ENCODE measurements around the gene WDR35.

The WDR35 gene

GRCh38 chr2:19868701-19869580 lies 121.0 kb downstream of the WDR35 start:
- DNase-seq, result peak; percentile 80

GRCh38 chr2:19868224-19868623 lies 121.7 kb downstream of the WDR35 start:
- DNase-seq, result no peak

GRCh38 chr2:19866771-19867170 lies 123.1 kb downstream of the WDR35 start:
- no peak for DNase-seq

GRCh38 chr2:19865151-19865550 lies 124.8 kb downstream of the WDR35 start:
- no peak for DNase-seq

- DNase-seq, result no peak
These were observed 125.5 kb downstream of the WDR35 start for GRCh38 chr2:19864381-19864780.

- DNase-seq, result peak; percentile 86
These were observed 126.4 kb downstream of the WDR35 start for GRCh38 chr2:19863303-19864041.

- no peak for DNase-seq
These were observed 128.1 kb downstream of the WDR35 start for GRCh38 chr2:19861813-19862212.
